KOPT-K1 (cell line): ENCODE results near the gene TYSND1.
"Not testable (repeated sequence)": the region's sequence is repeated elsewhere in the genome, so short reads cannot be mapped to it uniquely, and the experiment has no call there.

Experiments used
- H3K27ac ChIP-seq: fragments of 200-600 bp; sonication (generic); 2 replicates; pipeline ENCODE4 v1.5.1; 2016; ENCODE audit warnings: antibody characterized with exemption, mild to moderate bottlenecking, low read depth, low read length; ENCODE audit not compliant: poor library complexity, severe bottlenecking
- H3K36me3 ChIP-seq: fragments of 200-600 bp; sonication (generic); 2 replicates; pipeline ENCODE4 v1.5.1; 2017; ENCODE audit warnings: antibody characterized with exemption, mild to moderate bottlenecking, low read length, moderate library complexity; ENCODE audit not compliant: insufficient read depth
- H3K9me3 ChIP-seq: fragments of 200-600 bp; sonication (generic); 2 replicates; pipeline ENCODE4 v1.5.1; 2017; ENCODE audit warnings: antibody characterized with exemption, low read length, mild to moderate bottlenecking; ENCODE audit not compliant: insufficient read depth, poor library complexity, severe bottlenecking

TYSND1 gene, protein sequence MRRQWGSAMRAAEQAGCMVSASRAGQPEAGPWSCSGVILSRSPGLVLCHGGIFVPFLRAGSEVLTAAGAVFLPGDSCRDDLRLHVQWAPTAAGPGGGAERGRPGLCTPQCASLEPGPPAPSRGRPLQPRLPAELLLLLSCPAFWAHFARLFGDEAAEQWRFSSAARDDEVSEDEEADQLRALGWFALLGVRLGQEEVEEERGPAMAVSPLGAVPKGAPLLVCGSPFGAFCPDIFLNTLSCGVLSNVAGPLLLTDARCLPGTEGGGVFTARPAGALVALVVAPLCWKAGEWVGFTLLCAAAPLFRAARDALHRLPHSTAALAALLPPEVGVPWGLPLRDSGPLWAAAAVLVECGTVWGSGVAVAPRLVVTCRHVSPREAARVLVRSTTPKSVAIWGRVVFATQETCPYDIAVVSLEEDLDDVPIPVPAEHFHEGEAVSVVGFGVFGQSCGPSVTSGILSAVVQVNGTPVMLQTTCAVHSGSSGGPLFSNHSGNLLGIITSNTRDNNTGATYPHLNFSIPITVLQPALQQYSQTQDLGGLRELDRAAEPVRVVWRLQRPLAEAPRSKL

DNA sequence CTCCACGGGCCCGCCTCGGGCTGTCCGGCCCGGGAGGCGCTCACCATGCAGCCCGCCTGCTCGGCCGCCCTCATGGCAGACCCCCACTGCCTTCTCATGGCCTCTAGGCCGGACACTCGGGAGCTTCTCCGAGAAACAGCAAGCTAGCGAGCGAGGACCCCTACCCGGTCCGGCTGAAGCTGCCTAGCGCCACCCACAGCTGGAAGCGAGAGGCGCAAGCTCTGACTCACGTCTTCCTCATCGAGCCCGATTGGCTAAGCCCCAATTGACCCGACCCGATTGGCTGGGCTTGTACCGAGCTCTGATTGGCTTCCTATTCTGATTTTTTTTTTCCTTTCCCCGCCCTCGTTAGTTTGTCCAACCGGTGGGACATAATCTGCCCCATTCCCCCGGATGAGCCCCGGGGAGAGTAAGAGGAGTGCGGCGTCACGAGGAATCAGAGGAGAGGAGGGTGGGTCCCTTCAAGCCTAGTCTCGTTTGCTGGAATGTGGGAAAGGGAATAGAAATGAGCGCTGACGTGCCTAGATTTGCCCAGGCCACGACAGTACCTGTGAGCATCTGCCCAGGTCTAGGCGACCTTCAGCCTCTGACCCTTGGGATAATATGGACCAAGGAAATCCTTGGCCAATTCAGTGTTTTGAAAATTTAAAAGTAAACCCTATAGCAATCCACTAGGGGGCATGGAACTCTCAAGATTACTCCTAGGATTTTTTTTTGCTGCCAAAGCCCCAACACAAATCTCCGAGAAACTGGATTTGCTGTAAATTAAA is at the start of gene TYSND1:
Gene TYSND1 (minus strand): TSS at position 212 of the 770 bp plus-strand sequence. CDS start 114 bp downstream, at position 98.
- Histone ChIP-seq H3K27ac (peak within 1 kb of the TSS; percentile 85), H3K36me3 (peaks cover 36% of the 10 kb centered on the region), H3K9me3 (no peaks in the 10 kb centered on the region)

DNA sequence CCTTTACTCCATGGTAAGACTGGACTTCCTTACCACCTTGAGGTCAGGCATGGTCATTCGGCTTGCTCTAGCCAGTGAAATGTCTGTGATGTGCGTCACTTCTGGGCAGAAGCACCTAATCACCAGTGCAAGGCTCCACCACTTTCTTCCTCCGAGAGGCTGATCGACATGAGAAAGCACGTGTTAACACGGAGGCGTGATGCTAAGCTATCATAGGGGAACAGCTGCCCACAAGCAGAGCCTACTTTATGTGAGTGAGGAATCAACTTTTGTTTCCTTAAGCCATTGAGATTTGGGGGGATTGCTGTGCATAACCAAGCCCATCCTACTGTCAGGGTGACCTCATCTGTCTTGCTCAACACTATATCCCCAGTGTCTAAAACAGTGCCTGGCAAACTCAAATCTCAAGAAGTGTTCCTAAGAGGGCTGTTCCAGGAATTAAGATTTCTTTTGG is 46.9 kb upstream of the TYSND1 start:
- Histone ChIP-seq H3K9me3 (no peaks in the 10 kb centered on the region), H3K36me3 (peaks cover 23% of the 10 kb centered on the region), H3K27ac (no peak overlapping the region)

DNA sequence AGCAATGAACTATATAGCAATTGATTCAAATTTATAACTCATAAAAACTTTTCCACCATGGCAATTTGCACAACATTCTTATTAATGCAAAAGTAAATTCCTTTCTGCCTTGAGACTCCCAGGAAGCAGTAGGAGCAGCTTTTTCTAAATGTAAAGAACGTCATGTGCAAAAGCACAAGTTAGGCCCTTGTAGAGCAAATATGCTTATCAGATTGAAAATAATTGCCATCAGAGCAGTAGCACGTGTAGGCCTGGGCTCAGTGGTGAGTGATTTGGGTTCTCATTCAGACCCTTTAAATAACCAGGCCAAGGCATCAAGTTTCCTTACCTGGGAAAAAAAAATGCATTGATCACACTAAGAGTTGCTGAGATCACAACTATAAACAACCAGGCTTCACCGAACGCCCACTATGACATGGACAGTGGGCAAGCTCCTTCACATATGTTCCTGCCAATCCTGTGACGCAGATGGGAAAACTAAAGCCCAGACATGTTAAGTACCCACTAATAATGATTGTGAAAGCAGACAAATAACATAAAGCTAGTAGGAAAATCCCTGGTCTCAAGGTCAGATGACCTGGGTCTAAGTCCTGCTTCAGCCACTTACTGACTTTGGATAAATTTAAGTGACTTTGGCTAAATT is 45.9 kb upstream of the TYSND1 start:
- no peak overlapping the region for H3K27ac ChIP-seq
- no peaks in the 10 kb centered on the region for H3K9me3 ChIP-seq
- H3K36me3 ChIP-seq = peaks cover 13% of the 10 kb centered on the region

DNA sequence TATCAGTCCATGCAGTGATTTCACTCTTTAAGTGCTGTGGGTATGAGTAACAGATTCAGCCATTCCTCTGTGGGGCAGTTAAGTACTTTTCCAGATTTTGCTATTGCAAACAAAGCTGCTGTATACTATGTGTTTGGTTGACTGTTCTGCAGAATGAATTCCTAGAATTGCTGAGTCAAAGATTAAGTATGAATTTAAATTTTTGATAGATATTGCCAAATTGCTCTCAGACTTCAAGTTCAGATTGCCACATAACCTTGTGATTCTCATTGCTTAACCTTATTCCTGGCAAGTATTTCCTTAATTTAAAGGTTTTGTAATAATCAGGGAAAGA is 45.4 kb upstream of the TYSND1 start:
- Histone ChIP-seq H3K27ac (no peak overlapping the region), H3K9me3 (no peaks in the 10 kb centered on the region), H3K36me3 (peaks cover 11% of the 10 kb centered on the region)

DNA sequence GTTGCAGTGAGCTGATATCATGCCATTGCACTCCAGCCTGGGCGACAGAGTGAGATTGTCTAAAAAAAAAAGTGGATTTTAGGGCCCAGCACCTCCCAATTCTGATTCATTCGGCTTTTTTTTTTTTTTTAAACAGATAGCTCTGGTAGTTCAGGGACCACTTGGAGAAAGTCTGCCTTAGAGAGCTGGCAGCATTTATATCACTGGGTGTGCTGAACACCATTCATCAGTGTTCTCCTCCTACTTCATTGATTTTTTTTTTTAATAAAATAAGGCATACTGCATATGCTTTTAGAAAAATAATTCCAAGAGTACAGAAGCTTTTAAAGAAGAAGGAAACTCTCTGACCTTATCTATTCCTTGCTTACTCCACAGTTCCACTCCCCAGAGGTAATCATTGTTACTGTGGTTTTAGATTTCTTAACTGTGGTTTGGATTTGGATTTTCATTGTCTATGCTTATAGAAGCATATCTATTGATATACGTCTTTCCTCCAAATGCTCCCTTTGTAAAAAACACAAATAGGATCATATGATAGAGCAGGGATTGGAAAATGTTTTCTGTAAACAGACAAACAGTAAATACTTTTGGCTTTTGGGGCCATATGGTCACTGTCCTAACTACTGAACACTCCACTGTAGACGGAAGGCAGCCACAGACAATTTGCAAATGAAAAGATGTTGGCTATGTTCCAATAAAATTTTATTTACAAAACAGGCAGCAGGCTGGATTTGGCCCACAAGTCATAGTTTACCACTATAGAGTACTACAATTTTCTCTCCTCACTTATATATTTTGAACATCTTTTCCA is 44.9 kb upstream of the TYSND1 start:
- Histone ChIP-seq H3K36me3 (peaks cover 10% of the 10 kb centered on the region), H3K9me3 (no peaks in the 10 kb centered on the region), H3K27ac (no peak overlapping the region)

DNA sequence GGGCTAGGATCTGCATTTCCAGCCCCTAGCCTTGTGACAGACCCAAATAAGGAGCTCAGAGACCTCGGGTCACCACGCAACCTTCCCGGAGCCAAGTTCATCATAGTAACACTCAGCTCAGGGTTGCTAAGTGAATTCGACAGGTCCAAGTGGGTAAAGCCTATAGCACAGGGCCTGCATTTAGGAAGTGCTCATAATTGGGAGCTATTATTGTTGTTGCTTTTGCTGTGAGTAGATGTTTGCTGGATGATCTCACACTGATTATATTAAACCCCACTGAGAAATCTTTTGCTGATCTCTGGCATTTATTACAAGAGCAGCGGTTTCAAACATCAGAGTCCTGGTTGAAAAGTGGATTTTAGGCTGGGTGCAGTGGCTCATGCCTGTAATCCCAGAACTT is 44.1 kb upstream of the TYSND1 start:
- peaks cover 5% of the 10 kb centered on the region; the same call in 1 of the 2 replicates for H3K36me3 ChIP-seq
- no peak overlapping the region for H3K27ac ChIP-seq
- no peaks in the 10 kb centered on the region for H3K9me3 ChIP-seq

DNA sequence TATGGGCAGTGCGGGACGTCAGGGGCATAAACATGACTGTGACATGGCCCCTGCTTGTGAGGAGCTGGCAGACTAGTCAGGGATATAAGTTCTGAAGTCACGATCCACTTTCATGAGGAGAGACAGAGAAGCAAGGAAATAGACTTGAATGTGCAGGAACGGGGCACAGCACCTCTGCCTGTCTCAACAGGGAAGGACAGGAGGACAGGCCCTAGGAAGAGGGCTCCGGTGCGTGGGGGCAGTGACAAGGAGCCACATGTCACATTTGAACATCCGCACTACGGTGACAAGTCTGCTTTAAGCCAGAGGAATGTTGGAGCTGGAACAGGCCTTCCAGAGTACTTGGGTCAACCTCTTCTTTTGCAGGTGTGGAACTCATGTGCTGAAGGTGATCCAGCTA is 43.6 kb upstream of the TYSND1 start:
- no peaks in the 10 kb centered on the region for H3K9me3 ChIP-seq
- H3K27ac ChIP-seq = no peak overlapping the region
- peaks cover under 1% of the 10 kb centered on the region; the same call in 1 of the 2 replicates for H3K36me3 ChIP-seq

DNA sequence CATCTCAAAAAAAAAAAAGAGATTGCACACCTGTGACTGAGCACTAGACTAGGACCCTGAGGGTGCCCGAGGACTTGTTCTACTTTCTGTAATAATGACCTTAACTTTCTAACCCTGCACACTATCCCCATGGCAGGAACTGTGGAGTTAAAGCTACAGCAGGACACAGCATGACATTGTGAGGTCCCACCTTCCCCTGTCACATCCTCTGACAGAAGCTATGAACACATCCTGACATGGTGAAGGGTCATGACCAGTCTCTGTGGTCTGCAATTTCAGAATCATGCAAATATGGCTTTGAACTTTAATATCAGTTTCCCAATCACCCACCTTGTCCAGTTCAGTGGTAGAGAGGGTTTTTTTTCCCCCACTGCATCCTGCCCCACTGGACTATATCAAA is 42.3 kb upstream of the TYSND1 start:
- Histone ChIP-seq H3K27ac (no peak overlapping the region), H3K9me3 (no peaks in the 10 kb centered on the region), H3K36me3 (no peaks in the 10 kb centered on the region)

DNA sequence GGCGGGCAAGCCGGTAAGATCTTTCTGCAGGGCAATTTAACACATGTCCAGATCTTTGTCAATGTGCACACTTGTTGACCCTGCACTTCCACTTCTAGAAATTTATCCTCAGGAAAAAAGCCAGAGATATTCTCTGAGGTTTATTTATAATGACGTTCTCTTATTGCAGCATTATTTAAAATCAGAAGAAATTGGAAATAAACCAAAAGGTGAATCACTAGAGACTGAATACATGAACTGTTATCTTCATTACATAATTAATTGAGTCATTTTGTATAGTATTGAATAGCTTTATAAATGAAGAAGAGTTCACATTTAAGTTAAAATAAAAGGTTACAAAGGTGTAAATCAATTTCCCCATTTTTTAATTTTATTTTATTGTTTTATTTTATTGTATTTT is 40.1 kb upstream of the TYSND1 start:
- H3K9me3 ChIP-seq = no peaks in the 10 kb centered on the region
- no peaks in the 10 kb centered on the region for H3K36me3 ChIP-seq
- H3K27ac ChIP-seq = no peak overlapping the region

DNA sequence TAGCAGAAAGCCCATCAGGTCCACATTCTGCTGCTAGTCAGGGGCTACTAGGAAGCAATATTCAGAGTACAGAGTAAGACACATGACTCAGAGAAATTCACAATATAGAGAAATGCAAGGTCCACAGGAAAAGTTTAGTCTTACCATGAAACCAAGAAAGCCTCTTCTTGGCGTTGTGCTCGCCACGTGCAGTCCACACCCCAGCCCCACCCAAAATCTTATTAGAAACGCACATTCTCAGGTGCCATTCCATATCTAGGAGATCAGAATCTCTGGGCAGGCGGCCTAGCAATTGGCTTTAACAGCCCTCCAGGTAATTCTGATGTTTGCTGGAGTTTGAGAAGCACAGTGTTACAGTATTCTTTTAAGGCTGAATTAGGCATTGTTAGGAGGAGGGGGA is 39.6 kb upstream of the TYSND1 start:
- Histone ChIP-seq H3K9me3 (no peaks in the 10 kb centered on the region), H3K36me3 (no peaks in the 10 kb centered on the region), H3K27ac (no peak overlapping the region)

DNA sequence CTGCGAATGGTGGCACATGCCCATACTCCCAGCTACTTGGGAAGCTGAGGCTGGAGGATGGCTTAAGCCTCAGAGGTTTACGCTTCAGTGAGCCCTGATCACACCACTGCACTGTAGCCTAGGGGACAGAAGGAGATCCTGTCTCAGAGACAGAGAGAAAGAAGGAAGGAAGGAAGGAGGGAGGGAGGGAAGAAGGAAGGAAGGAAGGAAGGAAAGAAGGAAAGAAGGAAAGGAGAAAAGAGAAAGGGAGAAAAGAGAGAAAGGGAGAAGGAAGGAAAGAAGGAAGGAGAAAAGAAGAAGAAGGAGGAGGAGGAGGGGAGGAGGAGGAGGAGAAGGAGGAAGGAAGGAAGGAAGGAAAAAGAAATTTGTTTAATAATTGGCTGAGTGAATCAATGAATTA is 36.8 kb upstream of the TYSND1 start:
- Histone ChIP-seq H3K27ac (no peak overlapping the region), H3K9me3 (peaks cover 6% of the 10 kb centered on the region), H3K36me3 (no peaks in the 10 kb centered on the region)

DNA sequence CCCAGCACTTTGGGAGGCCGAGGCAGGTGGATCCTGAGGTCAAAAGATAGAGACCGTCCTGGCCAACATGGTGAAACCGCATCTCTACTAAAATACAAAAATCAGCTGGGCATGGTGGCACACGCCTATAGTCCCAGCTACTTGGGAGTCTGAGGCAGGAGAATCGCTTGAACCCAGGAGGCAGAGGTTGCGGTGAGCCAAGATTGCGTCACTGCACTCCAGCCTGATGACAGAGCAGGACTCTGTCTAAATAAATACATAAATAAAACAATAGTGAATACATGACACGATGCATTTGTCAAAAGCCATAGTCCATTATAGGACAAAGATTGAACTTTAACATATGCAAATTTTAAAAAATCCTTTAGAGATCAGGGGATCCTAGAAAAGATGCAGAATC is 32.7 kb upstream of the TYSND1 start:
- H3K36me3 ChIP-seq, H3K9me3 ChIP-seq, H3K27ac ChIP-seq: not testable (repeated sequence)

DNA sequence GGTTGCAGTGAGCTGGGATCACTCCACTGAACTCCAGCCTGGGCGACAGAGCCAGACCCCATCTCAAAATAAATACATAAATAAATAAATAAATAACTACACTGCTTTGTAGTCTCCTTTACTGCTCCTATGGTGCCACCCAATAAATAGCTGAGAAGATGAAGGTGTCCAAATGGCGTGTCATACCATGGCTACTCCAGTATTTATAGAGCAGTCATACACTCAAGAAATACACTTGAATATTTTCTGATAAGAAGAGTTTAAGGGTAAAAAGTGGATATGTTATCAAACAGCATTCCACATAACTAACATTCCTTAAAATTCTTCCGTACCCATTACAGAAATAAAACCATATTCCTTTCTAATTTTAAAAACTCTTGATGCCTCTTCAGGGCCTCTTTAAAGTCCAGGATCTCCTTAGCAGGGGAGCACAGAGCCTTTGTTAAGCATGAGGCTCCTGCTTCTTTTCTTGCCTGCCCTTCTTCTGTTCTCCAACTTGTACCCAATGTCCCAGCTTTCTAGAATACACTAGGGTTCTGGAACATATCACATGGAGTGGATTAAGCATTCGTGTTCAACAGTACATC is 31.7 kb upstream of the TYSND1 start:
- Histone ChIP-seq H3K9me3 (peaks cover 6% of the 10 kb centered on the region), H3K27ac (no peak overlapping the region), H3K36me3 (no peaks in the 10 kb centered on the region)

DNA sequence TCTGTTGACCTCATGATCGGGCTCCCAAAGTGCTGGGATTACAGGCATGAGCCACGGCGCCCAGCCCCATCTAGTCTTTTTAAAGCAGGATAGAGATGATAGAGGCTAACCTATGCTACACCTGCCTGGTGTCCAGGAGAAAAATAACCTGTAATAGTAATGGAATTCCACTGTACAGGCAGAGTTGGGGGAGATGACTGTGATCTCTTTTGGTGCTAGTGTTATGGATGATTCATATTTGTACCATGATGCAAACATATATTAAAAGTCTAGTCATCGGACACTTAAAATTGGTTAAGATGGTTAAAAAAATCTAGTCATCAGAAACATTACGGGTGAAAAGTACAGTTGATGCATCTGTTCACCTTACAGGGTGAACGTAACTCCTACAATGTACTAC is 29.9 kb upstream of the TYSND1 start:
- Histone ChIP-seq H3K9me3 (peaks cover 6% of the 10 kb centered on the region), H3K27ac (no peak overlapping the region), H3K36me3 (no peaks in the 10 kb centered on the region)
